GM12878 (cell line): ENCODE measurements around the gene LTN1. TPM values are rescaled to one million over a fixed set of nuclear protein-coding genes. Genes with fewer than 3 reads are reported as not detected.

Experiments used
- ATAC-seq: fragments of 200-7000 bp; cut with Tn5 transposase; 3 replicates; pipeline ENCODE4 v1.9.1; 2020; ENCODE audit warnings: mild to moderate bottlenecking, moderate library complexity
- BruUV-seq: library from RNA; stranded (reverse); fragments of 400-500 nt; replicated peaks from 2 replicates; lab custom pipeline; 2021; lab: Mats Ljungman, UMichigan
- CTCF ChIA-PET: fragments of 300-600 bp; sonication (Branson Sonifier 250); formaldehyde crosslinking; extraction: SDS; loops from one replicate; lab custom pipeline; 2021; ENCODE audit warnings: inconsistent platforms; lab: Yijun Ruan, JAX
- POLR2A ChIA-PET: fragments of 350-600 bp; formaldehyde crosslinking; extraction: SDS; loops from one replicate; lab custom pipeline; 2021; ENCODE audit warnings: inconsistent platforms; lab: Charles Lee
- RAD21 ChIA-PET: fragments of 300-600 bp; sonication (Branson Sonifier 250); formaldehyde crosslinking; loops from one replicate; lab custom pipeline; 2023; ENCODE audit warnings: antibody characterized with exemption; ENCODE audit not compliant: unreplicated experiment; lab: Charles Lee
- SMC1A ChIA-PET: fragments of 300-600 bp; sonication (Branson Sonifier 250); formaldehyde crosslinking; loops from one replicate; lab custom pipeline; 2023; ENCODE audit not compliant: unreplicated experiment, uncharacterized antibody; lab: Charles Lee
- DNase-seq: peaks from one replicate; pipeline ENCODE4 v3.0.0-alpha.2; 2011; ENCODE audit warnings: low read depth, low spot score
- FAIRE-seq: peaks from 3 replicates; lab custom pipeline; 2011; peaks lifted over from hg19 to GRCh38; lab: Jason Lieb, UNC
- H2AFZ ChIP-seq: 2 replicates; pipeline ENCODE4 v1.6.0; 2011; ENCODE audit warnings: low read depth, low read length, control low read depth; ENCODE audit not compliant: control insufficient read depth
- H3K27ac ChIP-seq: 2 replicates; pipeline ENCODE4 v1.5.1; 2011; ENCODE audit warnings: control low read depth; ENCODE audit not compliant: control insufficient read depth, insufficient read depth
- H3K27me3 ChIP-seq, 2 experiments: replicated peaks in 1 of 2; 2 replicates each; pipeline versions ENCODE4 v1.6.0 to v1.6.1; 2011; ENCODE audit warnings: low read length in 1 of 2; ENCODE audit not compliant: control insufficient read depth in 2 of 2, insufficient read depth in 2 of 2
- H3K36me3 ChIP-seq, 2 experiments: 2 replicates each; pipeline ENCODE4 v1.5.1; 2011; ENCODE audit warnings: low read length in 1 of 2; ENCODE audit not compliant: control insufficient read depth in 2 of 2, insufficient read depth in 2 of 2
- H3K4me1 ChIP-seq: 2 replicates; pipeline ENCODE4 v1.6.1; 2011; ENCODE audit warnings: mild to moderate bottlenecking, low read length, moderate library complexity, mixed read lengths; ENCODE audit not compliant: control insufficient read depth, insufficient read depth
- H3K4me2 ChIP-seq: 2 replicates; pipeline ENCODE4 v1.6.0; 2011; ENCODE audit warnings: control low read depth; ENCODE audit not compliant: control insufficient read depth, insufficient read depth
- H3K4me3 ChIP-seq: fragments of 200-600 bp; sonication (generic); 2 replicates; pipeline ENCODE4 v1.5.1; 2016
- H3K79me2 ChIP-seq: 2 replicates; pipeline ENCODE4 v1.6.0; 2011; ENCODE audit warnings: low read length; ENCODE audit not compliant: control insufficient read depth, insufficient read depth
- H3K9ac ChIP-seq: 2 replicates; pipeline ENCODE4 v1.8.0; 2011; ENCODE audit warnings: low read length, control low read depth, mixed read lengths; ENCODE audit not compliant: control insufficient read depth, insufficient read depth
- H3K9me3 ChIP-seq: replicated peaks from 3 replicates; pipeline ENCODE4 v1.5.1; 2011; ENCODE audit warnings: mild to moderate bottlenecking, low read length; ENCODE audit not compliant: control insufficient read depth, insufficient read depth
- H4K20me1 ChIP-seq: 2 replicates; pipeline ENCODE4 v1.6.0; 2011; ENCODE audit not compliant: control insufficient read depth, insufficient read depth
- BCL11A ChIP-seq: IDR thresholded peaks from 2 replicates; pipeline ENCODE4 v1.6.1; 2011; ENCODE audit warnings: low read depth, low read length
- BCL3 ChIP-seq: IDR thresholded peaks from 2 replicates; pipeline ENCODE4 v1.6.1; 2011; ENCODE audit warnings: borderline replicate concordance, low read depth, mild to moderate bottlenecking, moderate library complexity, low read length; ENCODE audit not compliant: insufficient read depth, poor library complexity, severe bottlenecking
- E4F1 ChIP-seq: fragments of 450-650 bp; IDR thresholded peaks from 2 replicates; pipeline ENCODE4 v1.6.1; 2018; ENCODE audit warnings: borderline replicate concordance, mild to moderate bottlenecking; ENCODE audit not compliant: partially characterized antibody
- GABPA ChIP-seq: IDR thresholded peaks from 2 replicates; pipeline ENCODE4 v1.6.1; 2014; ENCODE audit warnings: antibody characterized with exemption, low read depth, mild to moderate bottlenecking, inconsistent platforms
- HSF1 ChIP-seq: fragments of 150-350 bp; IDR thresholded peaks from 2 replicates; pipeline ENCODE4 v1.6.1; 2014; ENCODE audit warnings: mild to moderate bottlenecking, low read depth, low read length
- JUND ChIP-seq: IDR thresholded peaks from 2 replicates; pipeline ENCODE4 v1.6.1; 2012; ENCODE audit warnings: low read depth, mild to moderate bottlenecking, low read length, improper control_type of control experiment, moderate library complexity
- KDM1A ChIP-seq: fragments of 200-600 bp; sonication (generic); IDR thresholded peaks from 2 replicates; pipeline ENCODE4 v1.6.1; 2016; ENCODE audit warnings: borderline replicate concordance
- KLF5 ChIP-seq: fragments of 450-650 bp; IDR thresholded peaks from 2 replicates; pipeline ENCODE4 v1.6.1; 2014; ENCODE audit warnings: mild to moderate bottlenecking; ENCODE audit not compliant: partially characterized antibody
- MEF2A ChIP-seq: IDR thresholded peaks from 2 replicates; pipeline ENCODE4 v1.6.1; 2011; ENCODE audit warnings: low read depth, mild to moderate bottlenecking, low read length, moderate library complexity; ENCODE audit not compliant: insufficient read depth
- MYC ChIP-seq: IDR thresholded peaks from 2 replicates; pipeline ENCODE4 v1.6.1; 2011; ENCODE audit warnings: mild to moderate bottlenecking, low read length, moderate library complexity, inconsistent platforms; ENCODE audit not compliant: insufficient read depth, insufficient replicate concordance, insufficient read length, severe bottlenecking
- PAX8 ChIP-seq: fragments of 450-650 bp; IDR thresholded peaks from 2 replicates; pipeline ENCODE4 v1.6.1; 2017; ENCODE audit warnings: mild to moderate bottlenecking, moderate library complexity
- RAD21 ChIP-seq: IDR thresholded peaks from 2 replicates; pipeline ENCODE4 v1.6.1; 2011; ENCODE audit warnings: mild to moderate bottlenecking, low read depth, low read length, moderate library complexity; ENCODE audit not compliant: insufficient read depth
- RCOR1 ChIP-seq: conservative IDR thresholded peaks from 2 replicates; pipeline ENCODE4 v1.6.1; 2012; ENCODE audit warnings: low read depth, low read length, improper control_type of control experiment
- RUNX3 ChIP-seq: IDR thresholded peaks from 2 replicates; pipeline ENCODE4 v1.6.1; 2012; ENCODE audit warnings: low read length, inconsistent platforms
- SREBF1 ChIP-seq: IDR thresholded peaks from 2 replicates; pipeline ENCODE4 v1.6.1; 2012; ENCODE audit warnings: mild to moderate bottlenecking, low read length
- STAT1 ChIP-seq: fragments of 450-650 bp; conservative IDR thresholded peaks from 2 replicates; pipeline ENCODE4 v1.6.1; 2014; ENCODE audit warnings: antibody characterized with exemption, mild to moderate bottlenecking
- SUZ12 ChIP-seq: fragments of 200-600 bp; sonication (generic); IDR thresholded peaks from one replicate; pipeline ENCODE4 v1.6.1; 2018; ENCODE audit warnings: antibody characterized with exemption, mild to moderate bottlenecking; ENCODE audit not compliant: unreplicated experiment
- TARDBP ChIP-seq: IDR thresholded peaks from 2 replicates; pipeline ENCODE4 v1.6.1; 2016; ENCODE audit warnings: borderline replicate concordance
- WRNIP1 ChIP-seq: IDR thresholded peaks from 2 replicates; pipeline ENCODE4 v1.6.1; 2011; ENCODE audit warnings: low read depth, low read length, improper control_type of control experiment, borderline replicate concordance
- ZNF622 ChIP-seq: fragments of 450-650 bp; IDR thresholded peaks from 2 replicates; pipeline ENCODE4 v1.6.1; 2017; ENCODE audit warnings: mild to moderate bottlenecking, inconsistent platforms
- ZZZ3 ChIP-seq: IDR thresholded peaks from 2 replicates; pipeline ENCODE4 v1.6.1; 2011; ENCODE audit warnings: low read depth; ENCODE audit not compliant: control insufficient read depth, insufficient read length
- in situ Hi-C: fragments of 300-500 bp; cut with MboI; formaldehyde crosslinking; loops from 9 replicates; pipeline ENCODE4 v1.14.3; 2018; ENCODE audit warnings: mixed read lengths
- intact Hi-C: fragments of 100-400 bp; cut with micrococcal nuclease; formaldehyde crosslinking; loops from one replicate; pipeline ENCODE4 v1.14.2; 2022; ENCODE audit not compliant: unreplicated experiment
- polyA plus RNA-seq, 11 experiments: library from polyadenylated mRNA; depleted of rRNA in 4 of 11; unstranded in 6 of 11; stranded (reverse) in 5 of 11; fragments of >200 nt; fragmentation: Nextera tagmentation in 4 of 11; fragmentation: Illumina TruSeq in 1 of 11; extraction: Ambion mirVana in 4 of 11; extraction: Trizol in 1 of 11; gene quantifications; 1 replicate in 1 of 11; 2 replicates in 10 of 11; pipeline versions ENCODE4 v1.2.1 to v1.2.3, GENCODE V29; 2011 to 2016; ENCODE audit warnings: inconsistent platforms in 2 of 11, missing spikeins in 2 of 11, low read depth in 1 of 11
- total RNA-seq, 4 experiments: library from RNA; depleted of rRNA in 3 of 4; stranded (reverse); fragments of >200 nt in 3 of 4; fragmentation: Illumina TruSeq in 1 of 4; extraction: Trizol in 1 of 4; gene quantifications; 2 replicates each; pipeline versions ENCODE4 v1.2.1 to v1.2.3, GENCODE V29; 2013 to 2021

The LTN1 gene
- total and polyA plus RNA-seq, 10 of the 15 experiments (the other 5 are each of a cell fraction or from before 2014, with no cell fraction given), result 3.5 to 17.3 (median 12.3) TPM

- TF ChIP-seq E4F1 (no peak), ZZZ3 (no peak), SREBF1 (no peak), SUZ12 (no peak), RCOR1 (no peak), BCL3 (no peak), TARDBP (no peak), BCL11A (no peak), STAT1 (no peak)
Observed at GRCh38 chr21:28949318-28949717, 43.4 kb downstream of the LTN1 start (continued).

- no peaks in the 10 kb centered on the region for H3K9me3 ChIP-seq
- ATAC-seq, result no peak
- H3K4me3 ChIP-seq, result no peak overlapping the region
- no peaks in the 10 kb centered on the region for H4K20me1 ChIP-seq
- H3K36me3 ChIP-seq, result peaks cover 0 to 10% of the 10 kb centered on the region in 2 experiments; a peak in 3 of 4 replicates
- no peak for FAIRE-seq
- no peak overlapping the region for H3K4me2 ChIP-seq
- intact Hi-C loops, result loop anchor here (5.0 kb wide), 1 partner anchor 427 kb away; no protein-coding TSS in a partner anchor
- SMC1A ChIA-PET, result no interaction called here
- in situ Hi-C loops, result no loop called here
- H2AFZ ChIP-seq, result no peak overlapping the region
- POLR2A ChIA-PET, result no interaction called here
- no peak overlapping the region for H3K9ac ChIP-seq
- no peaks in the 10 kb centered on the region for H3K4me1 ChIP-seq
- no peaks in the 10 kb centered on the region for H3K79me2 ChIP-seq
- no TSS peak for BruUV-seq
- no peak for DNase-seq
- H3K27ac ChIP-seq, result no peak overlapping the region
- CTCF ChIA-PET, result interaction anchor here (0.5 kb wide), 1 partner anchor 21 kb away, joined by 3 read pairs; no protein-coding TSS in a partner anchor
- no peaks in the 10 kb centered on the region for H3K27me3 ChIP-seq
- RAD21 ChIA-PET, result no interaction called here
- TF ChIP-seq WRNIP1, result no peak
- no peak for TF ChIP-seq RUNX3
- no peak for TF ChIP-seq GABPA
- TF ChIP-seq MYC, result no peak
- TF ChIP-seq RAD21, result no peak
- TF ChIP-seq ZNF622, result no peak
- no peak for TF ChIP-seq HSF1
- no peak for TF ChIP-seq PAX8
- TF ChIP-seq JUND, result no peak
- no peak for TF ChIP-seq KLF5
- TF ChIP-seq MEF2A, result no peak
- no peak for TF ChIP-seq KDM1A
Observed at GRCh38 chr21:28944296-28944695, 48.4 kb downstream of the LTN1 start.
